GM23338 (cell line): ENCODE measurements around the gene WWOX. TPM values are rescaled to one million over a fixed set of nuclear protein-coding genes. Genes with fewer than 3 reads are reported as not detected.

Experiments used
- ATAC-seq: fragments of 200-7000 bp; cut with Tn5 transposase; 3 replicates; pipeline ENCODE4 v1.9.1; 2020
- DNase-seq: peaks from one replicate; pipeline ENCODE4 v3.0.0-alpha.2; 2015; ENCODE audit warnings: low spot score
- H2AFZ ChIP-seq: fragments of 200-600 bp; sonication (generic); 2 replicates; pipeline ENCODE4 v1.8.0; 2016; ENCODE audit warnings: antibody characterized with exemption, mild to moderate bottlenecking, moderate library complexity
- H3F3A ChIP-seq: fragments of 200-600 bp; sonication (generic); replicated peaks from 2 replicates; pipeline ENCODE4 v1.8.0; 2017; ENCODE audit warnings: antibody characterized with exemption, mixed run types, low read depth
- H3K27ac ChIP-seq: fragments of 200-600 bp; sonication (generic); 2 replicates; pipeline ENCODE4 v1.6.1; 2016; ENCODE audit warnings: low read depth
- H3K27me3 ChIP-seq: fragments of 200-600 bp; sonication (generic); 2 replicates; pipeline ENCODE4 v1.8.0; 2016; ENCODE audit warnings: mild to moderate bottlenecking, mixed run types, moderate library complexity; ENCODE audit not compliant: insufficient read depth
- H3K36me3 ChIP-seq: fragments of 200-600 bp; sonication (generic); 2 replicates; pipeline ENCODE4 v1.8.0; 2016; ENCODE audit warnings: mild to moderate bottlenecking; ENCODE audit not compliant: insufficient read depth
- H3K4me1 ChIP-seq: fragments of 200-600 bp; sonication (generic); 2 replicates; pipeline ENCODE4 v1.8.0; 2016; ENCODE audit warnings: mild to moderate bottlenecking, moderate library complexity; ENCODE audit not compliant: insufficient read depth
- H3K4me2 ChIP-seq: fragments of 200-600 bp; sonication (generic); 2 replicates; pipeline ENCODE4 v1.7.1; 2017; ENCODE audit warnings: mixed run types
- H3K4me3 ChIP-seq: fragments of 200-600 bp; sonication (generic); 2 replicates; pipeline ENCODE4 v1.6.1; 2016; ENCODE audit warnings: mixed run types
- H3K79me2 ChIP-seq: fragments of 200-600 bp; sonication (generic); replicated peaks from 2 replicates; pipeline ENCODE4 v1.8.0; 2017; ENCODE audit warnings: mild to moderate bottlenecking; ENCODE audit not compliant: insufficient read depth
- H3K9me2 ChIP-seq: fragments of 200-600 bp; sonication (generic); 2 replicates; pipeline ENCODE4 v1.8.0; 2017; ENCODE audit not compliant: insufficient read depth
- H4K20me1 ChIP-seq: fragments of 200-600 bp; sonication (generic); replicated peaks from 2 replicates; pipeline ENCODE4 v1.8.0; 2017; ENCODE audit warnings: mild to moderate bottlenecking; ENCODE audit not compliant: insufficient read depth
- H3K27ac Mint-ChIP-seq: 2 replicates; pipeline ENCODE4 v1.8.0; 2020; ENCODE audit warnings: inconsistent platforms, mild to moderate bottlenecking, moderate library complexity, mixed read lengths
- H3K27me3 Mint-ChIP-seq: 3 replicates; pipeline ENCODE4 v1.8.0; 2022; ENCODE audit warnings: low read depth, mild to moderate bottlenecking, moderate library complexity, mixed read lengths, inconsistent platforms; ENCODE audit not compliant: insufficient read depth, poor library complexity
- H3K36me3 Mint-ChIP-seq: 3 replicates; pipeline ENCODE4 v1.8.0; 2021; ENCODE audit warnings: low read depth, mild to moderate bottlenecking, inconsistent platforms, moderate library complexity, mixed read lengths
- H3K4me1 Mint-ChIP-seq: 3 replicates; pipeline ENCODE4 v1.8.0; 2020; ENCODE audit warnings: mild to moderate bottlenecking, inconsistent platforms, mixed read lengths
- H3K4me3 Mint-ChIP-seq: 3 replicates; pipeline ENCODE4 v1.8.0; 2021; ENCODE audit warnings: moderate library complexity, mild to moderate bottlenecking, inconsistent platforms, mixed read lengths
- H3K9me3 Mint-ChIP-seq: 3 replicates; pipeline ENCODE4 v1.8.0; 2020; ENCODE audit warnings: moderate library complexity, mild to moderate bottlenecking, inconsistent platforms, mixed read lengths
- CTCF ChIP-seq, 2 experiments: fragments of 200-600 bp in 1 of 2; sonication (generic) in 1 of 2; conservative IDR thresholded peaks; 2 replicates each; pipeline versions ENCODE4 v1.5.1 to v1.6.1; 2016 to 2017; ENCODE audit warnings: antibody characterized with exemption in 2 of 2, low read depth in 2 of 2, mild to moderate bottlenecking in 2 of 2, moderate library complexity in 1 of 2
- STAT1 ChIP-seq: IDR thresholded peaks from one replicate; pipeline ENCODE4 v1.6.1; 2016; ENCODE audit warnings: antibody characterized with exemption; ENCODE audit not compliant: unreplicated experiment
- ZNF114 ChIP-seq: fragments of 250-450 bp; sonication (Bioruptor Pico); IDR thresholded peaks from 2 replicates; pipeline ENCODE4 v1.5.0; 2020; ENCODE audit warnings: mild to moderate bottlenecking, moderate library complexity
- ZNF331 ChIP-seq: fragments of 250-450 bp; sonication (Bioruptor Pico); IDR thresholded peaks from 2 replicates; pipeline ENCODE4 v1.5.0; 2020; ENCODE audit warnings: low read depth, mild to moderate bottlenecking, moderate library complexity
- polyA plus RNA-seq: library from polyadenylated mRNA; unstranded; fragments of >200 nt; fragmentation: Nextera tagmentation; extraction: Ambion mirVana; gene quantifications from 2 replicates; pipeline ENCODE4 v1.2.1, GENCODE V29; 2016
- total RNA-seq: library from RNA; depleted of rRNA; stranded (reverse); fragments of >200 nt; shearing (Covaris generic); gene quantifications from 2 replicates; pipeline ENCODE4 v1.2.3, GENCODE V29; 2014
- TF ChIP-seq, protein P1 (sequence below): fragments of 250-450 bp; sonication (Bioruptor Pico); IDR thresholded peaks from 2 replicates; pipeline ENCODE4 v1.5.0; 2020; ENCODE audit warnings: mild to moderate bottlenecking, moderate library complexity

The WWOX gene
- total and polyA plus RNA-seq, 2 experiments from 2014 or later = 10.0 to 19.3 TPM

- DNase-seq (no peak), ATAC-seq (no peak)
- Histone ChIP-seq H2AFZ (no peak overlapping the region), H3K9me2 (no peaks in the 10 kb centered on the region), H3K4me2 (no peak overlapping the region), H4K20me1 (no peaks in the 10 kb centered on the region; the same call in 1 of the 2 replicates), H3K27ac (no peak overlapping the region), H3K4me1 (peaks cover 8% of the 10 kb centered on the region), H3K4me3 (no peak overlapping the region), H3F3A (no peaks in the 10 kb centered on the region), H3K79me2 (no peaks in the 10 kb centered on the region), H3K36me3 (no peaks in the 10 kb centered on the region), H3K27me3 (no peaks in the 10 kb centered on the region)
- peaks cover 12% of the 10 kb centered on the region; the same call in 2 of the 3 replicates for H3K4me1 Mint-ChIP-seq
- no peaks in the 10 kb centered on the region for H3K36me3 Mint-ChIP-seq
- H3K27ac Mint-ChIP-seq = no peak overlapping the region
- no peaks in the 10 kb centered on the region for H3K9me3 Mint-ChIP-seq
- H3K4me3 Mint-ChIP-seq = no peak overlapping the region
- no peak for TF ChIP-seq ZNF114 (CRISPR knock-in tag)
- TF ChIP-seq, protein P1, sequence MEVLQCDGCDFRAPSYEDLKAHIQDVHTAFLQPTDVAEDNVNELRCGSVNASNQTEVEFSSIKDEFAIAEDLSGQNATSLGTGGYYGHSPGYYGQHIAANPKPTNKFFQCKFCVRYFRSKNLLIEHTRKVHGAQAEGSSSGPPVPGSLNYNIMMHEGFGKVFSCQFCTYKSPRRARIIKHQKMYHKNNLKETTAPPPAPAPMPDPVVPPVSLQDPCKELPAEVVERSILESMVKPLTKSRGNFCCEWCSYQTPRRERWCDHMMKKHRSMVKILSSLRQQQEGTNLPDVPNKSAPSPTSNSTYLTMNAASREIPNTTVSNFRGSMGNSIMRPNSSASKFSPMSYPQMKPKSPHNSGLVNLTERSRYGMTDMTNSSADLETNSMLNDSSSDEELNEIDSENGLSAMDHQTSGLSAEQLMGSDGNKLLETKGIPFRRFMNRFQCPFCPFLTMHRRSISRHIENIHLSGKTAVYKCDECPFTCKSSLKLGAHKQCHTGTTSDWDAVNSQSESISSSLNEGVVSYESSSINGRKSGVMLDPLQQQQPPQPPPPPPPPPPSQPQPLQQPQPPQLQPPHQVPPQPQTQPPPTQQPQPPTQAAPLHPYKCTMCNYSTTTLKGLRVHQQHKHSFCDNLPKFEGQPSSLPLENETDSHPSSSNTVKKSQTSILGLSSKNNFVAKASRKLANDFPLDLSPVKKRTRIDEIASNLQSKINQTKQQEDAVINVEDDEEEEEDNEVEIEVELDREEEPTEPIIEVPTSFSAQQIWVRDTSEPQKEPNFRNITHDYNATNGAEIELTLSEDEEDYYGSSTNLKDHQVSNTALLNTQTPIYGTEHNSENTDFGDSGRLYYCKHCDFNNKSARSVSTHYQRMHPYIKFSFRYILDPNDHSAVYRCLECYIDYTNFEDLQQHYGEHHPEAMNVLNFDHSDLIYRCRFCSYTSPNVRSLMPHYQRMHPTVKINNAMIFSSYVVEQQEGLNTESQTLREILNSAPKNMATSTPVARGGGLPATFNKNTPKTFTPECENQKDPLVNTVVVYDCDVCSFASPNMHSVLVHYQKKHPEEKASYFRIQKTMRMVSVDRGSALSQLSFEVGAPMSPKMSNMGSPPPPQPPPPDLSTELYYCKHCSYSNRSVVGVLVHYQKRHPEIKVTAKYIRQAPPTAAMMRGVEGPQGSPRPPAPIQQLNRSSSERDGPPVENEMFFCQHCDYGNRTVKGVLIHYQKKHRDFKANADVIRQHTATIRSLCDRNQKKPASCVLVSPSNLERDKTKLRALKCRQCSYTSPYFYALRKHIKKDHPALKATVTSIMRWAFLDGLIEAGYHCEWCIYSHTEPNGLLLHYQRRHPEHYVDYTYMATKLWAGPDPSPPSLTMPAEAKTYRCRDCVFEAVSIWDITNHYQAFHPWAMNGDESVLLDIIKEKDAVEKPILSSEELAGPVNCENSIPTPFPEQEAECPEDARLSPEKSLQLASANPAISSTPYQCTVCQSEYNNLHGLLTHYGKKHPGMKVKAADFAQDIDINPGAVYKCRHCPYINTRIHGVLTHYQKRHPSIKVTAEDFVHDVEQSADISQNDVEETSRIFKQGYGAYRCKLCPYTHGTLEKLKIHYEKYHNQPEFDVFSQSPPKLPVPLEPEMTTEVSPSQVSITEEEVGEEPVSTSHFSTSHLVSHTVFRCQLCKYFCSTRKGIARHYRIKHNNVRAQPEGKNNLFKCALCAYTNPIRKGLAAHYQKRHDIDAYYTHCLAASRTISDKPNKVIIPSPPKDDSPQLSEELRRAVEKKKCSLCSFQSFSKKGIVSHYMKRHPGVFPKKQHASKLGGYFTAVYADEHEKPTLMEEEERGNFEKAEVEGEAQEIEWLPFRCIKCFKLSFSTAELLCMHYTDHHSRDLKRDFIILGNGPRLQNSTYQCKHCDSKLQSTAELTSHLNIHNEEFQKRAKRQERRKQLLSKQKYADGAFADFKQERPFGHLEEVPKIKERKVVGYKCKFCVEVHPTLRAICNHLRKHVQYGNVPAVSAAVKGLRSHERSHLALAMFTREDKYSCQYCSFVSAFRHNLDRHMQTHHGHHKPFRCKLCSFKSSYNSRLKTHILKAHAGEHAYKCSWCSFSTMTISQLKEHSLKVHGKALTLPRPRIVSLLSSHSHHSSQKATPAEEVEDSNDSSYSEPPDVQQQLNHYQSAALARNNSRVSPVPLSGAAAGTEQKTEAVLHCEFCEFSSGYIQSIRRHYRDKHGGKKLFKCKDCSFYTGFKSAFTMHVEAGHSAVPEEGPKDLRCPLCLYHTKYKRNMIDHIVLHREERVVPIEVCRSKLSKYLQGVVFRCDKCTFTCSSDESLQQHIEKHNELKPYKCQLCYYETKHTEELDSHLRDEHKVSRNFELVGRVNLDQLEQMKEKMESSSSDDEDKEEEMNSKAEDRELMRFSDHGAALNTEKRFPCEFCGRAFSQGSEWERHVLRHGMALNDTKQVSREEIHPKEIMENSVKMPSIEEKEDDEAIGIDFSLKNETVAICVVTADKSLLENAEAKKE (CRISPR knock-in tag) = no peak
- no peak for TF ChIP-seq ZNF331
- TF ChIP-seq STAT1 = no peak
- TF ChIP-seq CTCF (conservative IDR thresholded peaks at IDR 0.05; ENCODE audit: low read depth in 2 of 2) = no peak
- peaks cover 3% of the 10 kb centered on the region for H3K27me3 Mint-ChIP-seq
Observed at GRCh38 chr16:78745108-78746019, 645.9 kb downstream of the WWOX start.
